A673 (cell line): ENCODE measurements around the gene SLC25A38.

ENCODE experiments used
- CTCF ChIP-seq: fragments of 300-800, 200-600 bp; sonication (generic); conservative IDR thresholded peaks from 2 replicates; pipeline ENCODE4 v1.5.1; 2017; ENCODE audit warnings: low read depth, mild to moderate bottlenecking, antibody characterized with exemption, low read length, moderate library complexity, mixed read lengths
- EZH2 ChIP-seq: fragments of 200-600 bp; sonication (generic); IDR thresholded peaks from 2 replicates; pipeline ENCODE4 v1.6.1; 2017; ENCODE audit warnings: borderline replicate concordance, low read depth, mild to moderate bottlenecking, mixed read lengths, antibody characterized with exemption, low read length; ENCODE audit not compliant: poor library complexity, severe bottlenecking

- TF ChIP-seq CTCF (no peak), EZH2 (no peak)
Observed at GRCh38 chr3:39390181-39390580, 7.0 kb downstream of the SLC25A38 start.
